Cardiac muscle cell (in vitro differentiated cells and primary cell): ENCODE measurements around the gene RNGTT. TPM values are rescaled to one million over a fixed set of nuclear protein-coding genes. Genes with fewer than 3 reads are reported as not detected.
"Not testable (repeated sequence)": the region's sequence is repeated elsewhere in the genome, so short reads cannot be mapped to it uniquely, and the experiment has no call there.

Source experiments
- DNase-seq, 2 donors: peaks; one replicate each; pipeline versions ENCODE4 v3.0.0 to v3.0.0-alpha.2; 2010 to 2017; ENCODE audit warnings: low read depth in 1 of 2, low spot score in 1 of 2
- H3K27ac ChIP-seq: fragments of 200-600 bp; sonication (generic); 2 replicates; pipeline ENCODE4 v1.5.1; 2016
- H3K27me3 ChIP-seq: fragments of 200-600 bp; sonication (generic); 2 replicates; pipeline ENCODE4 v1.6.0; 2016; ENCODE audit warnings: control low read depth
- H3K36me3 ChIP-seq: fragments of 200-600 bp; sonication (generic); 2 replicates; pipeline ENCODE4 v1.5.1; 2016; ENCODE audit warnings: control low read depth
- H3K4me1 ChIP-seq: fragments of 200-600 bp; sonication (generic); 2 replicates; pipeline ENCODE4 v1.8.1; 2017; ENCODE audit warnings: low read depth, mild to moderate bottlenecking, mixed run types
- H3K4me3 ChIP-seq: fragments of 200-600 bp; sonication (generic); 2 replicates; pipeline ENCODE4 v1.5.1; 2016; ENCODE audit warnings: mild to moderate bottlenecking
- H3K9me3 ChIP-seq: fragments of 200-600 bp; sonication (generic); 2 replicates; pipeline ENCODE4 v1.5.1; 2017; ENCODE audit warnings: low read depth, mild to moderate bottlenecking, control low read depth
- CTCF ChIP-seq: IDR thresholded peaks from 2 replicates; pipeline ENCODE4 v1.5.1; 2012; ENCODE audit warnings: low read depth, mild to moderate bottlenecking, low read length
- polyA plus RNA-seq: library from polyadenylated mRNA; unstranded; fragments of >200 nt; fragmentation: Nextera tagmentation; extraction: Ambion mirVana; gene quantifications from 2 replicates; pipeline ENCODE4 v1.2.1, GENCODE V29; 2016
- total RNA-seq: library from RNA; depleted of rRNA; stranded (reverse); fragments of >200 nt; gene quantifications from 2 replicates; pipeline ENCODE4 v1.2.3, GENCODE V29; 2016

The RNGTT gene
- total and polyA plus RNA-seq, 2 experiments from 2014 or later, result 10.9 to 12.5 TPM

- peak; percentile 56 for TF ChIP-seq CTCF
Measured at GRCh38 chr6:88725111-88725975, 238.1 kb downstream of the RNGTT start.

GRCh38 chr6:88722686-88723085 lies 240.7 kb downstream of the RNGTT start:
- TF ChIP-seq CTCF, result no peak
- Histone ChIP-seq H3K9me3 (no peaks in the 10 kb centered on the region), H3K4me1 (no peaks in the 10 kb centered on the region), H3K36me3 (no peaks in the 10 kb centered on the region), H3K4me3 (no peak overlapping the region), H3K27ac (no peak overlapping the region), H3K27me3 (no peaks in the 10 kb centered on the region)
- no peak for DNase-seq

More at GRCh38 chr6:88725111-88725975, 238.1 kb downstream of the RNGTT start:
- peak; percentile 55 to 74 for DNase-seq
- H3K36me3 ChIP-seq, result no peaks in the 10 kb centered on the region
- no peaks in the 10 kb centered on the region for H3K4me1 ChIP-seq
- H3K9me3 ChIP-seq, result no peaks in the 10 kb centered on the region
- no peak overlapping the region for H3K27ac ChIP-seq
- no peaks in the 10 kb centered on the region for H3K27me3 ChIP-seq
- H3K4me3 ChIP-seq, result no peak overlapping the region

- not testable (repeated sequence) for H3K9me3 ChIP-seq, H3K36me3 ChIP-seq, H3K4me1 ChIP-seq, DNase-seq, H3K27ac ChIP-seq, H3K4me3 ChIP-seq, H3K27me3 ChIP-seq
Measured at GRCh38 chr6:88716399-88716798, 247.0 kb downstream of the RNGTT start.

GRCh38 chr6:88712243-88712936 lies 251.0 kb downstream of the RNGTT start:
- no peak for DNase-seq
- Histone ChIP-seq H3K27ac (no peak overlapping the region), H3K4me1 (no peaks in the 10 kb centered on the region), H3K9me3 (no peaks in the 10 kb centered on the region), H3K36me3 (no peaks in the 10 kb centered on the region), H3K27me3 (no peaks in the 10 kb centered on the region), H3K4me3 (no peak overlapping the region)
- TF ChIP-seq CTCF, result no peak

- Histone ChIP-seq H3K4me1 (no peaks in the 10 kb centered on the region), H3K4me3 (no peak overlapping the region), H3K36me3 (no peaks in the 10 kb centered on the region), H3K27me3 (no peaks in the 10 kb centered on the region), H3K9me3 (no peaks in the 10 kb centered on the region), H3K27ac (no peak overlapping the region)
- no peak for TF ChIP-seq CTCF
- no peak for DNase-seq
Measured at GRCh38 chr6:88709819-88710246, 253.6 kb downstream of the RNGTT start.
